Duodenal mucosa (tissue), 2 donors: ENCODE results near the gene FASTKD2.
A peak's percentile ranks its signal among the peaks of the same experiment; 100 is the strongest.

Experiments
- H3K27ac ChIP-seq: one replicate; pipeline ENCODE4 v1.7.0; 2013; ENCODE audit warnings: low read depth, low read length
- H3K27me3 ChIP-seq, 2 donors: one replicate each; pipeline ENCODE4 v1.7.0; 2013; ENCODE audit warnings: low read length in 2 of 2, control low read depth in 1 of 2; ENCODE audit not compliant: insufficient read depth in 2 of 2, control insufficient read depth in 1 of 2
- H3K36me3 ChIP-seq, 2 donors: one replicate each; pipeline ENCODE4 v1.7.0; 2013; ENCODE audit warnings: low read length in 2 of 2, control low read depth in 1 of 2; ENCODE audit not compliant: insufficient read depth in 2 of 2, control insufficient read depth in 1 of 2
- H3K4me1 ChIP-seq, 2 donors: one replicate each; pipeline ENCODE4 v1.7.0; 2013; ENCODE audit warnings: low read length in 2 of 2, control low read depth in 1 of 2; ENCODE audit not compliant: insufficient read depth in 2 of 2, control insufficient read depth in 1 of 2
- H3K4me3 ChIP-seq, 2 donors: one replicate each; pipeline ENCODE4 v1.7.0; 2013; ENCODE audit warnings: low read length in 2 of 2, low read depth in 1 of 2
- H3K9ac ChIP-seq, 2 donors: one replicate each; pipeline ENCODE4 v1.7.0; 2013; ENCODE audit warnings: low read length in 2 of 2, low read depth in 1 of 2
- H3K9me3 ChIP-seq, 2 donors: one replicate each; pipeline ENCODE4 v1.7.0; 2013; ENCODE audit warnings: low read length in 2 of 2, control low read depth in 1 of 2; ENCODE audit not compliant: control insufficient read depth in 1 of 2

Gene FASTKD2

GRCh38 chr2:206739271-206739670 is 26.1 kb upstream of the FASTKD2 start:
- H3K9me3 ChIP-seq, result no peaks in the 10 kb centered on the region
- no peaks in the 10 kb centered on the region for H3K4me1 ChIP-seq
- H3K9ac ChIP-seq, result no peak overlapping the region
- no peaks in the 10 kb centered on the region for H3K36me3 ChIP-seq
- H3K4me3 ChIP-seq, result no peak overlapping the region
- H3K27ac ChIP-seq, result no peak overlapping the region
- H3K27me3 ChIP-seq, result peaks cover 0 to 3% of the 10 kb centered on the region in 2 donors

- H3K36me3 ChIP-seq, result no peaks in the 10 kb centered on the region
- peaks cover 0 to 3% of the 10 kb centered on the region in 2 donors for H3K27me3 ChIP-seq
- no peak overlapping the region for H3K9ac ChIP-seq
- no peaks in the 10 kb centered on the region for H3K4me1 ChIP-seq
- no peak overlapping the region for H3K4me3 ChIP-seq
- no peak overlapping the region for H3K27ac ChIP-seq
- H3K9me3 ChIP-seq, result no peaks in the 10 kb centered on the region
Observed at GRCh38 chr2:206740800-206741199, 24.6 kb upstream of the FASTKD2 start.

GRCh38 chr2:206756816-206757215 is 8.6 kb upstream of the FASTKD2 start:
- no peak overlapping the region for H3K27ac ChIP-seq
- no peak overlapping the region for H3K9ac ChIP-seq
- no peaks in the 10 kb centered on the region for H3K4me1 ChIP-seq
- H3K36me3 ChIP-seq, result no peaks in the 10 kb centered on the region
- H3K4me3 ChIP-seq, result no peak overlapping the region
- peaks cover 0 to 4% of the 10 kb centered on the region in 2 donors for H3K27me3 ChIP-seq
- no peaks in the 10 kb centered on the region for H3K9me3 ChIP-seq

- peaks cover 20 to 25% of the 10 kb centered on the region in 2 donors for H3K4me1 ChIP-seq
- peaks cover 6 to 7% of the 10 kb centered on the region in 2 donors for H3K36me3 ChIP-seq
- H3K4me3 ChIP-seq, result peak overlapping the region; percentile 76 to 85
- H3K9ac ChIP-seq, result peak overlapping the region; percentile 80
- no peaks in the 10 kb centered on the region for H3K9me3 ChIP-seq
- no peak overlapping the region for H3K27ac ChIP-seq
- H3K27me3 ChIP-seq, result peaks cover 0 to 4% of the 10 kb centered on the region in 2 donors
Observed at GRCh38 chr2:206764673-206765241, 649 bp upstream of the FASTKD2 start.

DNA sequence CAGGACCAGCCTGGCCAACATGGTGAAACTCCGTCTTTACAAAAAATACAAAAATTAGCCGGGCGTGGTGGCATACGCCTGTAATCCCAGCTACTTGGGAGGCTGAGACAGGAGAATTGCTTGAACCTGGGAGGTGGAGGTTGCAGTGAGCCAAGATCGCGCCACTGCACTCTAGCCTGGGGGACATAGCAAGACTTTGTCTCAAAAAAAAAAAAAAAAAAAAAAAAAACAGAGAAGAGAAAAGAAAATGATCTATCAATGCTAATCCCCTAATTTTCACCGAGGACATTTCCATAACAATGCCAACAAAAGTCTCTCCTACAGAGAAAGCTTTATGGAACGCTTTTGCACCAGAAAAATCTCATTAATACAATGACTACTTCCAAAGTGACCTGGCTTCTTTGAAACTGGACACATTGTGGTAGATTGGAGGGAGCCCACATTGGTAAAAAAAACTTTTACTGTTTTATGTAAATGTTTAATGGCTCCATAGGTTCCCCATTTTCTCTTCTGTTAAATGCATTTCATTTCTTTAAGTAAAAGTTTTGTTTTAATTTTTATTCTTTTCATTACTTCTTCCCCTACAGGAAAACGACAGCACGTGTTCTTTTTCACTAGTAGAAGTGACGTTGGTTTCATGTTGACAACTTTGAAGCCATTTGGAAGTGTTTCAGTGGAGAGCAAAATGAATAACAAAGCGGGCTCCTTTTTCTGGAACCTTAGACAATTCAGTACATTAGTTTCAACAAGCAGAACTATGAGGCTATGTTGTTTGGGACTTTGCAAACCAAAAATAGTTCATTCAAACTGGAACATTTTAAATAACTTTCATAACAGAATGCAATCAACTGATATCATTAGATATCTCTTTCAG is 888 bp downstream of the FASTKD2 start:
- H3K4me1 ChIP-seq, result peaks cover 20 to 25% of the 10 kb centered on the region in 2 donors

DNA sequence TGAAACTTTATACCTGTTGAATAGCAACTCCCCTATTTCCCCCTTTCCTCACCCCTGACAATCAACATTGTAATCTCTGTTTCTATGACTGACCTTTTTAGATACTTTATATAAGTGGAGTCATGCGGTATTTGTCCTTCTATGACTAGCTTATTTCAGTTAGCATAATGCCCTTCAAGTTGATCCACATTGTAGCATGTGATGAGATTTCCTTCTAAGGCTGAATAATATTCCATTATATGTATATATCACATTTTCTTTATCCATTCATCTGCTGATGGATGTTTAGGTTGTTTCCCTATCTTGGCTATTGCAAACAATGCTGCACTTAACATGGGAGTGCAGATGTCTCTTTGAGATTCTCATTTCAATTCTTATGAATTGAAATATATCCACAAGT is 9.5 kb downstream of the FASTKD2 start:
- peaks cover 3 to 7% of the 10 kb centered on the region in 2 donors for H3K9me3 ChIP-seq
- H3K27ac ChIP-seq, result no peak overlapping the region
- no peak overlapping the region for H3K9ac ChIP-seq
- no peaks in the 10 kb centered on the region for H3K4me1 ChIP-seq
- no peaks in the 10 kb centered on the region for H3K27me3 ChIP-seq
- H3K36me3 ChIP-seq, result peaks cover 22 to 53% of the 10 kb centered on the region in 2 donors
- H3K4me3 ChIP-seq, result no peak overlapping the region

More for the DNA sequence above, 888 bp downstream of the FASTKD2 start:
- H3K27ac ChIP-seq, result peak overlapping the region; percentile 85
- peaks cover 7 to 17% of the 10 kb centered on the region in 2 donors for H3K36me3 ChIP-seq
- peak overlapping the region; percentile 80 for H3K9ac ChIP-seq
- H3K4me3 ChIP-seq, result peak overlapping the region; percentile 76 to 85
- H3K9me3 ChIP-seq, result no peaks in the 10 kb centered on the region
- no peaks in the 10 kb centered on the region for H3K27me3 ChIP-seq

- Histone ChIP-seq H3K4me3 (no peak overlapping the region), H3K36me3 (peaks cover 28 to 52% of the 10 kb centered on the region in 2 donors)
Observed at GRCh38 chr2:206776432-206776831, 11.0 kb downstream of the FASTKD2 start.

GRCh38 chr2:206780671-206781070 is 15.3 kb downstream of the FASTKD2 start:
- H3K4me1 ChIP-seq, result no peaks in the 10 kb centered on the region
- no peak overlapping the region for H3K27ac ChIP-seq
- H3K9ac ChIP-seq, result no peak overlapping the region
- peaks cover 3 to 14% of the 10 kb centered on the region in 2 donors for H3K9me3 ChIP-seq
- no peak overlapping the region for H3K4me3 ChIP-seq
- H3K27me3 ChIP-seq, result no peaks in the 10 kb centered on the region
- peaks cover 42 to 60% of the 10 kb centered on the region in 2 donors for H3K36me3 ChIP-seq

More at GRCh38 chr2:206776432-206776831, 11.0 kb downstream of the FASTKD2 start:
- H3K27me3 ChIP-seq, result no peaks in the 10 kb centered on the region
- H3K9ac ChIP-seq, result no peak overlapping the region
- peaks cover 3 to 14% of the 10 kb centered on the region in 2 donors for H3K9me3 ChIP-seq
- H3K4me1 ChIP-seq, result no peaks in the 10 kb centered on the region
- no peak overlapping the region for H3K27ac ChIP-seq

- peaks cover 0 to 7% of the 10 kb centered on the region in 2 donors for H3K9me3 ChIP-seq
- no peaks in the 10 kb centered on the region for H3K27me3 ChIP-seq
- H3K9ac ChIP-seq, result no peak overlapping the region
- no peak overlapping the region for H3K27ac ChIP-seq
- peaks cover 49 to 78% of the 10 kb centered on the region in 2 donors for H3K36me3 ChIP-seq
- no peak overlapping the region for H3K4me3 ChIP-seq
- H3K4me1 ChIP-seq, result no peaks in the 10 kb centered on the region
Observed at GRCh38 chr2:206783718-206784117, 18.3 kb downstream of the FASTKD2 start.
